ENCODE results near the gene SPAG17. TPM values are rescaled to one million over a fixed set of nuclear protein-coding genes. Genes with fewer than 3 reads are reported as not detected.

SPAG17 gene
- total RNA-seq, 1 donor from 2014 or later = 1.6 TPM

DNA sequence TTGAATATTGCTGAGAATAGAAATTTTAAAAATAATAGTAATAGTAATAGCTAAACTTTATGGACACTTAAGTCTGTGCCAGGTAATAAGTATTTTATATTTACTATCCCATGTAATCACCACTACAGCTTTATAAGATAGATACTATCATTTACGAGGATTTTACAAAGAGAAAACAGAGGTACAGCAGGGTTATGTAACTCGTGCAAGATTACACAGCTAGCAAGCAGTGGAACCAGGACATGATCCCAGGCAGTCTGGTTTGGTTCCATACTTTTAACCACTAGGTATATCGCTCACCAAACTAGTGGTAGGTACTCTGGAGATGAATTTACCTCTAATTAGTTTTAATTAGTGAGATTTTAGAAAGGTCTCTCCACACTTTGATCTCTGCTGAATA is 42.5 kb downstream of the SPAG17 start:
- H3K36me3 Mint-ChIP-seq = no peaks in the 10 kb centered on the region
- no peaks in the 10 kb centered on the region for H3K27me3 ChIP-seq
- DNase-seq (ENCODE audit: low spot score) = no peak
- no peaks in the 10 kb centered on the region for H4K20me1 ChIP-seq (ENCODE audit: low read depth)
- H3K4me3 Mint-ChIP-seq = no peak overlapping the region
- no peak overlapping the region for H3K27ac ChIP-seq
- H3K27ac Mint-ChIP-seq = no peak overlapping the region
- no peaks in the 10 kb centered on the region for H3F3A ChIP-seq (ENCODE audit: low read depth)
- H3K9me3 Mint-ChIP-seq = no peaks in the 10 kb centered on the region
- no peak overlapping the region for H3K4me3 ChIP-seq
- no peak for TF ChIP-seq EZH2phosphoT487 (IDR thresholded peaks at IDR 0.05)
- TF ChIP-seq EZH2 (IDR thresholded peaks at IDR 0.05) = no peak
- TF ChIP-seq CTCF (IDR thresholded peaks at IDR 0.05) = no peak
- no peaks in the 10 kb centered on the region for H3K9me3 ChIP-seq (ENCODE audit: low read depth)
- no peak overlapping the region for H2AFZ ChIP-seq (replicated peaks)
- H3K27me3 Mint-ChIP-seq (ENCODE audit: insufficient read depth, low read depth) = no peaks in the 10 kb centered on the region
- H3K4me1 ChIP-seq = no peaks in the 10 kb centered on the region
- no peak overlapping the region for H3K4me2 ChIP-seq
- H3K79me2 ChIP-seq (ENCODE audit: low read depth) = no peaks in the 10 kb centered on the region
- peaks cover 7% of the 10 kb centered on the region for H3K4me1 Mint-ChIP-seq
- no peak overlapping the region for H3K9ac ChIP-seq
- no peaks in the 10 kb centered on the region for H3K36me3 ChIP-seq

DNA sequence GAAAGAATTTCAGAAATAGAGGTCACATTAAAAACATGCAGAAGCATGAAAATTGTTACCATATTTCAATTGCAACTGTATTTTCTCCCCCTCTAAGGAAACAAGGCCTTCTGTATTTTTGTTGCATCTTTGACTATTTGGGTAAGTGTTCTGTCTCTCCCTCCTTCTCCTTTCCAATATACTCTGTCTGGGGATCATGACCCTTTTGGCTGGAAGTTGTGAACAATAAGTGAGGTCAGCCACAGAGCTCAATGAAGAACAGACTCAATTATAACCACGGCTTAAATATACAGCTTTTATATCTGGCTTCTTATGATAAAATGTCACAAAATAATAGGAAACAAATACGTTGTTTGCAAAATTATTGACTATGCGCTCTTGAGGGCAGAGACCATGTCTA is 47.1 kb downstream of the SPAG17 start:
- Histone ChIP-seq H3K27ac (no peak overlapping the region), H2AFZ (replicated peaks) (no peak overlapping the region), H3K4me3 (no peak overlapping the region), H3K27me3 (no peaks in the 10 kb centered on the region), H3K79me2 (ENCODE audit: low read depth) (no peaks in the 10 kb centered on the region), H3K9me3 (ENCODE audit: low read depth) (no peaks in the 10 kb centered on the region), H3K36me3 (no peaks in the 10 kb centered on the region), H4K20me1 (ENCODE audit: low read depth) (no peaks in the 10 kb centered on the region), H3K9ac (no peak overlapping the region), H3K4me1 (no peaks in the 10 kb centered on the region), H3F3A (ENCODE audit: low read depth) (no peaks in the 10 kb centered on the region), H3K4me2 (no peak overlapping the region)
- Mint-ChIP-seq H3K9me3 (no peaks in the 10 kb centered on the region), H3K27me3 (ENCODE audit: insufficient read depth, low read depth) (no peaks in the 10 kb centered on the region), H3K4me3 (no peak overlapping the region), H3K4me1 (peaks cover 11% of the 10 kb centered on the region), H3K36me3 (no peaks in the 10 kb centered on the region), H3K27ac (no peak overlapping the region)
- no peak for DNase-seq (ENCODE audit: low spot score)
- no peak for TF ChIP-seq EZH2phosphoT487 (IDR thresholded peaks at IDR 0.05)
- no peak for TF ChIP-seq EZH2 (IDR thresholded peaks at IDR 0.05)
- no peak for TF ChIP-seq CTCF (IDR thresholded peaks at IDR 0.05)

GRCh38 chr1:118136187-118136941 is 48.7 kb downstream of the SPAG17 start:
- no peak for TF ChIP-seq CTCF (IDR thresholded peaks at IDR 0.05)
- no peak for TF ChIP-seq EZH2phosphoT487 (IDR thresholded peaks at IDR 0.05)
- TF ChIP-seq EZH2 (IDR thresholded peaks at IDR 0.05) = no peak
- no peaks in the 10 kb centered on the region for H3K9me3 Mint-ChIP-seq
- no peak for DNase-seq (ENCODE audit: low spot score)
- no peaks in the 10 kb centered on the region for H3F3A ChIP-seq (ENCODE audit: low read depth)
- H3K79me2 ChIP-seq (ENCODE audit: low read depth) = no peaks in the 10 kb centered on the region
- no peak overlapping the region for H3K9ac ChIP-seq
- H3K27me3 ChIP-seq = no peaks in the 10 kb centered on the region
- no peaks in the 10 kb centered on the region for H3K4me1 ChIP-seq
- H3K4me2 ChIP-seq = no peak overlapping the region
- no peaks in the 10 kb centered on the region for H3K36me3 Mint-ChIP-seq
- no peaks in the 10 kb centered on the region for H3K9me3 ChIP-seq (ENCODE audit: low read depth)
- H4K20me1 ChIP-seq (ENCODE audit: low read depth) = no peaks in the 10 kb centered on the region
- no peaks in the 10 kb centered on the region for H3K27me3 Mint-ChIP-seq (ENCODE audit: insufficient read depth, low read depth)
- H3K4me3 ChIP-seq = no peak overlapping the region
- no peak overlapping the region for H3K27ac ChIP-seq
- H3K36me3 ChIP-seq = no peaks in the 10 kb centered on the region
- H3K27ac Mint-ChIP-seq = no peak overlapping the region
- no peak overlapping the region for H2AFZ ChIP-seq (replicated peaks)
- H3K4me3 Mint-ChIP-seq = no peak overlapping the region
- H3K4me1 Mint-ChIP-seq = peaks cover 11% of the 10 kb centered on the region
